Measurements from ENCODE around the gene EMC9. TPM values are rescaled to one million over a fixed set of nuclear protein-coding genes. Genes with fewer than 3 reads are reported as not detected.

Gene EMC9
- total and polyA plus RNA-seq, 12 donors: 21.6 to 149 (median 43.9) TPM

GRCh38 chr14:24127673-24128072 lies 13.7 kb downstream of the EMC9 start:
- intact Hi-C loops (cut with DNase I): no loop called here
- 66 to 86% (median 79%) methylated on average over 2 of the region's 2 CpGs for WGBS, 4 donors
- peaks cover 18 to 24% of the 10 kb centered on the region in 2 donors for H3K4me1 ChIP-seq (replicated peaks in 1 of 2)
- no peak overlapping the region for H3K4me3 ChIP-seq
- TF ChIP-seq POLR2A (IDR thresholded peaks at IDR 0.05) (no peak), CTCF (IDR thresholded peaks at IDR 0.05) (no peak)
- no peaks in the 10 kb centered on the region for H3K9me3 ChIP-seq (replicated peaks in 1 of 3)
- H3K27ac ChIP-seq: peak overlapping the region in 1 of 5 donors; percentile 45
- peaks cover 0 to 10% of the 10 kb centered on the region in 2 donors for H3K36me3 ChIP-seq (replicated peaks in 1 of 2)
- H3K27me3 ChIP-seq: no peaks in the 10 kb centered on the region
- no peak for DNase-seq

- Histone ChIP-seq H3K27ac (no peak overlapping the region), H3K27me3 (no peaks in the 10 kb centered on the region), H3K36me3 (replicated peaks in 1 of 2) (peaks cover 0 to 18% of the 10 kb centered on the region in 2 donors), H3K4me1 (replicated peaks in 1 of 2) (peaks cover 16 to 21% of the 10 kb centered on the region in 2 donors), H3K4me3 (no peak overlapping the region), H3K9me3 (replicated peaks in 1 of 3) (no peaks in the 10 kb centered on the region)
- DNase-seq: no peak
- intact Hi-C loops (cut with DNase I): no loop called here
- TF ChIP-seq CTCF (IDR thresholded peaks at IDR 0.05) (no peak), POLR2A (IDR thresholded peaks at IDR 0.05) (no peak)
These were observed 14.5 kb downstream of the EMC9 start for GRCh38 chr14:24126939-24127338.

GRCh38 chr14:24123424-24124417 lies 17.7 kb downstream of the EMC9 start:
- Histone ChIP-seq H3K27me3 (no peaks in the 10 kb centered on the region), H3K4me3 (no peak overlapping the region), H3K9me3 (replicated peaks in 1 of 3) (no peaks in the 10 kb centered on the region), H3K36me3 (replicated peaks in 1 of 2) (peaks cover 0 to 50% of the 10 kb centered on the region in 2 donors), H3K4me1 (replicated peaks in 1 of 2) (peaks cover 0 to 4% of the 10 kb centered on the region in 2 donors), H3K27ac (no peak overlapping the region)
- intact Hi-C loops (cut with DNase I): no loop called here
- WGBS, 4 donors: 80 to 91% (median 88%) methylated on average over 8 to 9 of the region's 9 CpGs
- DNase-seq: no peak
- TF ChIP-seq POLR2A (IDR thresholded peaks at IDR 0.05): no peak
- TF ChIP-seq CTCF (IDR thresholded peaks at IDR 0.05): no peak

- peaks cover 0 to 1% of the 10 kb centered on the region in 2 donors for H3K4me1 ChIP-seq (replicated peaks in 1 of 2)
- no peaks in the 10 kb centered on the region for H3K9me3 ChIP-seq (replicated peaks in 1 of 3)
- intact Hi-C loops (cut with DNase I): no loop called here
- peaks cover 0 to 58% of the 10 kb centered on the region in 2 donors for H3K36me3 ChIP-seq (replicated peaks in 1 of 2)
- H3K4me3 ChIP-seq: no peak overlapping the region
- no peak for DNase-seq
- no peaks in the 10 kb centered on the region for H3K27me3 ChIP-seq
- no peak for TF ChIP-seq POLR2A (IDR thresholded peaks at IDR 0.05)
- TF ChIP-seq CTCF (IDR thresholded peaks at IDR 0.05): no peak
- H3K27ac ChIP-seq: no peak overlapping the region
- WGBS, 4 donors: 90 to 93% (median 91%) methylated on average over 6 to 8 of the region's 8 CpGs
These were observed 18.5 kb downstream of the EMC9 start for GRCh38 chr14:24122898-24123297.

Measured in adrenal gland (tissue), 12 donors.